ENCODE measurements around the gene TNFRSF1A.

DNA sequence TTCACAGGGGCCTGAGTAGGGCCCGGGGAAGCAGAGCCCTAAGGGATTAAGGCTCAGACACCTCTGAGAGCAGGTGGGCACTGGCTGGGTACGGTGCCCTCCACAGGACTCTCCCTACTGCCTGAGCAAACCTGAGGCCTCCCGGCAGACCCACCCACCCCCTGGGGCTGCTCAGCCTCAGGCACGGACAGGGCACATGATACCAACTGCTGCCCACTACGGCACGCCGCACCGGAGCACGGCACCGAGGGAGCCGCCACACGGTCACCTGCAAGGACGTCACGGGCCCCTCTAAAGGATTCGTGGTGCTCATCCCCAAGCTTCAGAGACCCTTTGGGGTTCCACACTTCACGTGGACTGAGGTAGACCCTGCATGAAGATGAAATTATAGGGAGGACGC, 49.1 kb upstream of the TNFRSF1A start:
- TF ChIP-seq CTCF (IDR thresholded peaks at IDR 0.05; ENCODE audit: insufficient read depth, low read length, poor library complexity, severe bottlenecking) (no peak), EZH2phosphoT487 (conservative IDR thresholded peaks at IDR 0.05; ENCODE audit: low read length) (no peak)

Data from SU-DHL-6 (cell line).